CD14-positive monocyte (primary cell): ENCODE data around the gene SIK2. TPM values are rescaled to one million over a fixed set of nuclear protein-coding genes. Genes with fewer than 3 reads are reported as not detected.

Experiments used
- DNase-seq, 3 donors: peaks; one replicate each; pipeline ENCODE4 v3.0.0-alpha.2; 2011 to 2022
- H2AFZ ChIP-seq: 2 replicates; pipeline ENCODE4 v1.6.0; 2012; ENCODE audit warnings: mild to moderate bottlenecking, low read depth, low read length, inconsistent platforms; ENCODE audit not compliant: insufficient read depth, poor library complexity, severe bottlenecking
- H3K27ac ChIP-seq, 2 donors: 1 replicate in 1 of 2; 2 replicates in 1 of 2; pipeline ENCODE4 v1.5.1; 2012 to 2013; ENCODE audit warnings: low read length in 2 of 2, control low read depth in 1 of 2, inconsistent platforms in 1 of 2, low read depth in 1 of 2, mild to moderate bottlenecking in 1 of 2
- H3K27me3 ChIP-seq, 2 donors: one replicate each; pipeline versions ENCODE4 v1.6.0 to v1.6.1; 2011 to 2013; ENCODE audit warnings: low read length in 2 of 2; ENCODE audit not compliant: control insufficient read depth in 2 of 2, insufficient read depth in 2 of 2
- H3K36me3 ChIP-seq, 2 donors: replicated peaks in 1 of 2; 1 replicate in 1 of 2; 2 replicates in 1 of 2; pipeline versions ENCODE4 v1.5.1 to v1.6.1; 2012 to 2013; ENCODE audit warnings: low read length in 2 of 2, control low read depth in 1 of 2, inconsistent platforms in 1 of 2, mild to moderate bottlenecking in 1 of 2; ENCODE audit not compliant: insufficient read depth in 2 of 2, control insufficient read depth in 1 of 2
- H3K4me1 ChIP-seq, 2 donors: 1 replicate in 1 of 2; 2 replicates in 1 of 2; pipeline versions ENCODE4 v1.5.1 to v1.6.1; 2012 to 2013; ENCODE audit warnings: low read length in 2 of 2, control low read depth in 1 of 2, inconsistent platforms in 1 of 2, mild to moderate bottlenecking in 1 of 2, moderate library complexity in 1 of 2; ENCODE audit not compliant: insufficient read depth in 2 of 2, control insufficient read depth in 1 of 2
- H3K4me2 ChIP-seq: replicated peaks from 2 replicates; pipeline ENCODE3; 2012; ENCODE audit warnings: low read length, moderate library complexity, mild to moderate bottlenecking; ENCODE audit not compliant: poor library complexity, severe bottlenecking; ENCODE audit errors: extremely low read depth
- H3K4me3 ChIP-seq, 3 experiments: fragments of 200-600 bp in 1 of 3; sonication (generic) in 1 of 3; replicated peaks in 1 of 3; 1 replicate in 2 of 3; 2 replicates in 1 of 3; pipeline ENCODE4 v1.5.1; 2011 to 2013; ENCODE audit warnings: low read length in 3 of 3, mild to moderate bottlenecking in 3 of 3, control low read depth in 2 of 3, low read depth in 2 of 3, inconsistent platforms in 1 of 3, moderate library complexity in 1 of 3
- H3K79me2 ChIP-seq: 2 replicates; pipeline ENCODE4 v1.6.0; 2012; ENCODE audit warnings: mild to moderate bottlenecking, control low read depth, inconsistent platforms, low read length, moderate library complexity; ENCODE audit not compliant: insufficient read depth
- H3K9ac ChIP-seq: 2 replicates; pipeline ENCODE4 v1.6.0; 2017; ENCODE audit warnings: low read length, mild to moderate bottlenecking; ENCODE audit not compliant: insufficient read depth, poor library complexity, severe bottlenecking
- H3K9me3 ChIP-seq, 2 donors: replicated peaks in 1 of 2; 1 replicate in 1 of 2; 2 replicates in 1 of 2; pipeline versions ENCODE4 v1.5.1 to v1.6.1; 2012 to 2013; ENCODE audit warnings: low read length in 2 of 2, control low read depth in 1 of 2; ENCODE audit not compliant: control insufficient read depth in 1 of 2, insufficient read depth in 1 of 2
- H4K20me1 ChIP-seq: 2 replicates; pipeline ENCODE4 v1.6.0; 2012; ENCODE audit warnings: mild to moderate bottlenecking, low read length, control low read depth, moderate library complexity; ENCODE audit not compliant: insufficient read depth
- H3K27ac Mint-ChIP-seq, 7 donors: one replicate each; pipeline ENCODE4 v1.8.0; 2020; ENCODE audit warnings: mild to moderate bottlenecking in 7 of 7, mixed read lengths in 7 of 7, moderate library complexity in 6 of 7, inconsistent platforms in 2 of 7
- H3K27me3 Mint-ChIP-seq, 3 donors: one replicate each; pipeline ENCODE4 v1.8.0; 2021 to 2022; ENCODE audit warnings: low read depth in 3 of 3, mild to moderate bottlenecking in 3 of 3, mixed read lengths in 3 of 3, moderate library complexity in 3 of 3, inconsistent platforms in 1 of 3
- H3K36me3 Mint-ChIP-seq, 2 donors: one replicate each; pipeline ENCODE4 v1.8.0; 2020; ENCODE audit warnings: mixed read lengths in 2 of 2, inconsistent platforms in 1 of 2, mild to moderate bottlenecking in 1 of 2
- H3K4me1 Mint-ChIP-seq: one replicate; pipeline ENCODE4 v1.8.0; 2020; ENCODE audit warnings: mild to moderate bottlenecking, mixed read lengths
- H3K4me3 Mint-ChIP-seq, 2 donors: one replicate each; pipeline ENCODE4 v1.8.0; 2020; ENCODE audit warnings: mild to moderate bottlenecking in 2 of 2, mixed read lengths in 2 of 2, moderate library complexity in 1 of 2
- H3K9me3 Mint-ChIP-seq, 7 donors: one replicate each; pipeline ENCODE4 v1.8.0; 2020 to 2022; ENCODE audit warnings: mixed read lengths in 7 of 7, mild to moderate bottlenecking in 6 of 7, moderate library complexity in 6 of 7, inconsistent platforms in 2 of 7
- WGBS: methylation state at CpG from one replicate; pipeline ENCODE4 v1.1.5; 2013; ENCODE audit warnings: missing lambda C conversion rate; ENCODE audit not compliant: insufficient coverage; 5-methylcytosine and 5-hydroxymethylcytosine counted together
- intact Hi-C, 2 donors: fragments of 100-400 bp; cut with micrococcal nuclease; formaldehyde crosslinking; loops; one replicate each; pipeline versions ENCODE4 v1.15.0 to v1.15.1; 2023
- polyA plus RNA-seq, 3 donors: library from polyadenylated mRNA; depleted of rRNA in 1 of 3; unstranded in 2 of 3; stranded (reverse) in 1 of 3; fragments of 300-500 nt in 2 of 3; fragments of >200 nt in 1 of 3; fragmentation: Illumina TruSeq in 2 of 3; gene quantifications; 1 replicate in 2 of 3; 2 replicates in 1 of 3; pipeline ENCODE4 v1.2.3, GENCODE V29; 2012 to 2021
- TF ChIP-seq, protein P1 (sequence below): fragments of 200-600 bp; IDR thresholded peaks from one replicate; pipeline ENCODE4 v1.8.0; 2022; ENCODE audit warnings: antibody characterized with exemption, mild to moderate bottlenecking

The SIK2 gene
- polyA plus RNA-seq, 3 donors = 0.16 to 8.8 (median 0.23) TPM

DNA sequence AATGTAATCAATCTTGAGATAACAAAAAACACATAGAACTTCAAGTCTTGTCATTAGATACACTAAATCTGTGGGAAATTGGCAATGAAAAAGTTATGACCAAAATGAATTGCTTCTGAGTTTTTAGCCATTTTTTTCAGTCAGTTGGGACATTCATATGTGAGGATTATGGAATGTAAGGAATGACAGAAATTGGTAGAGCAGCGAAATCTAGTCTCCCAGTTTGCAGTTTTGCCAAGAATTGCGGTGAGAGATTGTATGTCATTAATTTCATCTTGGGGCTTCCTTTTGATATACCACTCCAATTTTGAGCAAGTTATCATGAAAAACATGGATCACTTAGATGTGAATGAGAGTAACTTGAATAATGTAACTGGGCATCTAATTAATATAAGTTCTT, 49.9 kb downstream of the SIK2 start:
- H3K4me1 ChIP-seq = no peaks in the 10 kb centered on the region
- H4K20me1 ChIP-seq = peaks cover 5% of the 10 kb centered on the region
- no CpG with 5 or more reads among the region's 2 CpGs for WGBS
- no peaks in the 10 kb centered on the region for H3K27me3 Mint-ChIP-seq
- no peak overlapping the region for H3K27ac ChIP-seq
- peaks cover 0 to 3% (median 0%) of the 10 kb centered on the region in 7 donors for H3K9me3 Mint-ChIP-seq
- no peak overlapping the region for H3K4me3 Mint-ChIP-seq
- peaks cover 2% of the 10 kb centered on the region for H3K4me1 Mint-ChIP-seq
- H3K79me2 ChIP-seq = peaks cover 4% of the 10 kb centered on the region
- no peak overlapping the region for H2AFZ ChIP-seq
- H3K4me3 ChIP-seq = no peak overlapping the region
- TF ChIP-seq, protein P1, sequence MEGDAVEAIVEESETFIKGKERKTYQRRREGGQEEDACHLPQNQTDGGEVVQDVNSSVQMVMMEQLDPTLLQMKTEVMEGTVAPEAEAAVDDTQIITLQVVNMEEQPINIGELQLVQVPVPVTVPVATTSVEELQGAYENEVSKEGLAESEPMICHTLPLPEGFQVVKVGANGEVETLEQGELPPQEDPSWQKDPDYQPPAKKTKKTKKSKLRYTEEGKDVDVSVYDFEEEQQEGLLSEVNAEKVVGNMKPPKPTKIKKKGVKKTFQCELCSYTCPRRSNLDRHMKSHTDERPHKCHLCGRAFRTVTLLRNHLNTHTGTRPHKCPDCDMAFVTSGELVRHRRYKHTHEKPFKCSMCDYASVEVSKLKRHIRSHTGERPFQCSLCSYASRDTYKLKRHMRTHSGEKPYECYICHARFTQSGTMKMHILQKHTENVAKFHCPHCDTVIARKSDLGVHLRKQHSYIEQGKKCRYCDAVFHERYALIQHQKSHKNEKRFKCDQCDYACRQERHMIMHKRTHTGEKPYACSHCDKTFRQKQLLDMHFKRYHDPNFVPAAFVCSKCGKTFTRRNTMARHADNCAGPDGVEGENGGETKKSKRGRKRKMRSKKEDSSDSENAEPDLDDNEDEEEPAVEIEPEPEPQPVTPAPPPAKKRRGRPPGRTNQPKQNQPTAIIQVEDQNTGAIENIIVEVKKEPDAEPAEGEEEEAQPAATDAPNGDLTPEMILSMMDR = no peak
- peaks cover 5 to 17% of the 10 kb centered on the region in 2 donors for H3K36me3 Mint-ChIP-seq
- no peak overlapping the region for H3K9ac ChIP-seq
- DNase-seq = no peak
- intact Hi-C loops = no loop called here
- H3K36me3 ChIP-seq = peaks cover 3 to 31% of the 10 kb centered on the region in 2 donors
- no peak overlapping the region for H3K27ac Mint-ChIP-seq
- no peak overlapping the region for H3K4me2 ChIP-seq
- no peaks in the 10 kb centered on the region for H3K27me3 ChIP-seq
- H3K9me3 ChIP-seq = no peaks in the 10 kb centered on the region

DNA sequence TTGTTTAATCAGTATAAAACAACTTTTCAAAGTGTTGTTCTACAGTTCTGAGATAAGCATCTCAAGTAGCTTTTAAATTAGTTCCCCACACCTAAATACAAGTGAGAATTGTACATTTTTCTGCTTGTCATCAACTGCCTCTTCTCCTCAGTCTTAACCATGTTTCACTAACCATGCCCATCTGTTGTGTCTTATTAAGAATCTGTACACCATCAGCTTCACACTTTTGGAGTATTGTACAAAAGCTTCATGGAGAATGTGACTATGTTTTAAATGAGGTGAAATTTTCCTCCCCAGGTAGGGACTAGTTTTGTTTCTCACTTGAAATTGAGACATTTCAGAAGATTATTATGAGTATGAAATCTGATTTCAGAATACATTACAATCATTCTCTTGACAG, 52.4 kb downstream of the SIK2 start:
- H3K27ac ChIP-seq = peak overlapping the region in 1 of 2 donors; percentile 4
- H4K20me1 ChIP-seq = peaks cover 3% of the 10 kb centered on the region
- no peak overlapping the region for H3K4me2 ChIP-seq
- H3K4me1 ChIP-seq = no peaks in the 10 kb centered on the region
- H3K4me3 ChIP-seq = no peak overlapping the region
- no peak for DNase-seq
- no peak overlapping the region for H2AFZ ChIP-seq
- Mint-ChIP-seq H3K27me3 (no peaks in the 10 kb centered on the region), H3K4me3 (no peak overlapping the region), H3K36me3 (peaks cover 9 to 17% of the 10 kb centered on the region in 2 donors), H3K27ac (peak overlapping the region in 1 of 7 donors; percentile 30), H3K9me3 (no peaks in the 10 kb centered on the region), H3K4me1 (peaks cover 4% of the 10 kb centered on the region)
- intact Hi-C loops = no loop called here
- TF ChIP-seq, protein P1 = no peak
- no peaks in the 10 kb centered on the region for H3K27me3 ChIP-seq
- H3K9ac ChIP-seq = no peak overlapping the region
- H3K79me2 ChIP-seq = peaks cover 4% of the 10 kb centered on the region
- no peaks in the 10 kb centered on the region for H3K9me3 ChIP-seq
- peaks cover 3 to 27% of the 10 kb centered on the region in 2 donors for H3K36me3 ChIP-seq
